HepG2 (cell line): ENCODE measurements around the gene ZNF235. TPM values are rescaled to one million over a fixed set of nuclear protein-coding genes. Genes with fewer than 3 reads are reported as not detected.

Experiments used
- ATAD3A ChIP-seq: sonication (generic); formaldehyde crosslinking; IDR thresholded peaks from 2 replicates; pipeline ENCODE4 v1.4.0; 2020; ENCODE audit warnings: missing genetic modification reagents
- HNRNPL ChIP-seq: fragments of 200-400 bp; formaldehyde crosslinking; IDR thresholded peaks from 2 replicates; pipeline ENCODE4 v1.6.1; 2017; ENCODE audit warnings: mild to moderate bottlenecking, low read depth, low read length
- KDM2A ChIP-seq: sonication (generic); formaldehyde crosslinking; IDR thresholded peaks from 2 replicates; pipeline ENCODE4 v1.4.0; 2020; ENCODE audit warnings: low read depth, missing genetic modification reagents, borderline replicate concordance
- KDM3A ChIP-seq: IDR thresholded peaks from 2 replicates; pipeline ENCODE4 v1.6.1; 2018; ENCODE audit warnings: low read depth, missing compliant biosample characterization
- MTERF4 ChIP-seq: sonication (generic); formaldehyde crosslinking; IDR thresholded peaks from 2 replicates; pipeline ENCODE4 v1.8.0; 2023; ENCODE audit warnings: mild to moderate bottlenecking, missing genetic modification reagents
- NFE2 ChIP-seq: sonication (generic); formaldehyde crosslinking; IDR thresholded peaks from 2 replicates; pipeline ENCODE4 v1.4.0; 2020; ENCODE audit warnings: missing genetic modification reagents
- SSRP1 ChIP-seq: IDR thresholded peaks from 2 replicates; pipeline ENCODE4 v1.6.1; 2016; ENCODE audit warnings: control low read depth
- TSC22D2 ChIP-seq: sonication (generic); formaldehyde crosslinking; IDR thresholded peaks from 2 replicates; pipeline ENCODE4 v1.5.1; 2020; ENCODE audit warnings: missing genetic modification reagents, mild to moderate bottlenecking, borderline replicate concordance
- ZGPAT ChIP-seq: IDR thresholded peaks from 2 replicates; pipeline ENCODE4 v1.6.1; 2016; ENCODE audit warnings: mild to moderate bottlenecking
- ZNF235 ChIP-seq: sonication (generic); formaldehyde crosslinking; IDR thresholded peaks from 2 replicates; pipeline ENCODE4 v1.8.1; 2023; ENCODE audit warnings: mild to moderate bottlenecking, missing genetic modification reagents, borderline replicate concordance
- ZNF432 ChIP-seq: sonication (generic); formaldehyde crosslinking; IDR thresholded peaks from 2 replicates; pipeline ENCODE4 v1.5.0; 2020; ENCODE audit warnings: missing genetic modification reagents, mild to moderate bottlenecking, borderline replicate concordance
- ZNF441 ChIP-seq: sonication (generic); formaldehyde crosslinking; IDR thresholded peaks from 2 replicates; pipeline ENCODE4 v1.7.0; 2021; ENCODE audit warnings: missing genetic modification reagents, borderline replicate concordance
- ZNF446 ChIP-seq: sonication (generic); formaldehyde crosslinking; IDR thresholded peaks from 2 replicates; pipeline ENCODE4 v1.5.0; 2020; ENCODE audit warnings: mild to moderate bottlenecking, missing genetic modification reagents
- ZNF550 ChIP-seq: sonication (generic); formaldehyde crosslinking; IDR thresholded peaks from 2 replicates; pipeline ENCODE4 v1.4.0; 2020; ENCODE audit warnings: mild to moderate bottlenecking, missing genetic modification reagents, borderline replicate concordance
- ZNF557 ChIP-seq: sonication (generic); formaldehyde crosslinking; IDR thresholded peaks from 2 replicates; pipeline ENCODE4 v1.4.0; 2020; ENCODE audit warnings: missing genetic modification reagents
- ZNF616 ChIP-seq: sonication (generic); formaldehyde crosslinking; IDR thresholded peaks from 2 replicates; pipeline ENCODE4 v1.5.0; 2020; ENCODE audit warnings: low read depth, mild to moderate bottlenecking, missing genetic modification reagents
- ZNF619 ChIP-seq: sonication (generic); formaldehyde crosslinking; IDR thresholded peaks from 2 replicates; pipeline ENCODE4 v1.4.0; 2020; ENCODE audit warnings: mild to moderate bottlenecking, missing genetic modification reagents
- ZNF7 ChIP-seq: IDR thresholded peaks from 2 replicates; pipeline ENCODE4 v1.6.1; 2016; ENCODE audit warnings: missing biosample characterization, missing genetic modification reagents
- ZNF83 ChIP-seq: sonication (generic); formaldehyde crosslinking; IDR thresholded peaks from 2 replicates; pipeline ENCODE4 v1.4.0; 2020; ENCODE audit warnings: missing genetic modification reagents, mild to moderate bottlenecking, borderline replicate concordance
- ZSCAN30 ChIP-seq: sonication (generic); formaldehyde crosslinking; IDR thresholded peaks from 2 replicates; pipeline ENCODE4 v1.5.0; 2020; ENCODE audit warnings: mild to moderate bottlenecking, missing genetic modification reagents
- polyA plus RNA-seq, 8 experiments: library from polyadenylated mRNA; depleted of rRNA in 3 of 8; stranded (reverse) in 7 of 8; unstranded in 1 of 8; fragments of >200 nt; fragmentation: Illumina TruSeq in 4 of 8; extraction: Trizol in 4 of 8; gene quantifications; 2 replicates each; pipeline versions ENCODE4 v1.2.1 to v1.2.3, GENCODE V29; 2011 to 2016; ENCODE audit warnings: low read depth in 4 of 8, missing spikeins in 1 of 8, mixed read lengths in 1 of 8; ENCODE audit not compliant: insufficient read depth in 1 of 8
- total RNA-seq, 5 experiments: library from RNA; depleted of rRNA; stranded (reverse); fragments of >200 nt; fragmentation: Illumina TruSeq; extraction: Trizol; gene quantifications; 2 replicates each; pipeline ENCODE4 v1.2.3, GENCODE V29; 2016; ENCODE audit warnings: low read depth in 1 of 5
- TF ChIP-seq, protein P1 (sequence below): sonication (generic); formaldehyde crosslinking; IDR thresholded peaks from 2 replicates; pipeline ENCODE4 v1.4.0; 2020; ENCODE audit warnings: missing genetic modification reagents
- TF ChIP-seq, protein P2 (sequence below): sonication (generic); formaldehyde crosslinking; IDR thresholded peaks from 2 replicates; pipeline ENCODE4 v1.4.0; 2020; ENCODE audit warnings: missing genetic modification reagents

The ZNF235 gene
- total and polyA plus RNA-seq, 2 of the 13 experiments (the other 11 are each of a cell fraction or from before 2014, with no cell fraction given), result 4.8 to 5.5 TPM

DNA sequence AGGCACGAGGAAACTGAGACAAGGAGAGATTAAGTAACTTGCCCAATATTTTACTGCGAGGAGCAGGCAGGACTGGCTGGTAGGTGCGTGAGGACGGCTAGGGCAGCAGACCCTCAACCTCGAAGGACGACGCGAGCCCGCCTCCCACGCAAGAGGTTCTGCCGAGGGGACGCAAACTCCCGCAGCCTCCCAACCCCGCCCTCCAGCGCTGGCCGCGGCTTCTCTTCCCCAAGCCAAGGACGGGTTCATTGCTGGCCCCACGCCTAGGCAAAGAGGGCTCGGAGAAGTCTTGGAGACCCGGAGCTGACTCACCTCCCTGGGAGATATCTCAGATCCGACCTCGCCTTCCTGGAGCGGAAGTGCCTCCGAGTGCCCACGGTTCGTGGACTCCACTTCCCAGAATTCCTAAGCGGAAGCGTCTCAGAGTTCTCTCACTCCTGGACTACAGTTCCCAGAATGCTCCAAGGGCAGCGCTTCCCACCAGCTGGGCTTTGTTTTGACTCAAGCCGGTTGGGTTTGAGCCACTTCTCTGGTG lies at the start of gene ZNF235 (continued):
- TF ChIP-seq, protein P1, sequence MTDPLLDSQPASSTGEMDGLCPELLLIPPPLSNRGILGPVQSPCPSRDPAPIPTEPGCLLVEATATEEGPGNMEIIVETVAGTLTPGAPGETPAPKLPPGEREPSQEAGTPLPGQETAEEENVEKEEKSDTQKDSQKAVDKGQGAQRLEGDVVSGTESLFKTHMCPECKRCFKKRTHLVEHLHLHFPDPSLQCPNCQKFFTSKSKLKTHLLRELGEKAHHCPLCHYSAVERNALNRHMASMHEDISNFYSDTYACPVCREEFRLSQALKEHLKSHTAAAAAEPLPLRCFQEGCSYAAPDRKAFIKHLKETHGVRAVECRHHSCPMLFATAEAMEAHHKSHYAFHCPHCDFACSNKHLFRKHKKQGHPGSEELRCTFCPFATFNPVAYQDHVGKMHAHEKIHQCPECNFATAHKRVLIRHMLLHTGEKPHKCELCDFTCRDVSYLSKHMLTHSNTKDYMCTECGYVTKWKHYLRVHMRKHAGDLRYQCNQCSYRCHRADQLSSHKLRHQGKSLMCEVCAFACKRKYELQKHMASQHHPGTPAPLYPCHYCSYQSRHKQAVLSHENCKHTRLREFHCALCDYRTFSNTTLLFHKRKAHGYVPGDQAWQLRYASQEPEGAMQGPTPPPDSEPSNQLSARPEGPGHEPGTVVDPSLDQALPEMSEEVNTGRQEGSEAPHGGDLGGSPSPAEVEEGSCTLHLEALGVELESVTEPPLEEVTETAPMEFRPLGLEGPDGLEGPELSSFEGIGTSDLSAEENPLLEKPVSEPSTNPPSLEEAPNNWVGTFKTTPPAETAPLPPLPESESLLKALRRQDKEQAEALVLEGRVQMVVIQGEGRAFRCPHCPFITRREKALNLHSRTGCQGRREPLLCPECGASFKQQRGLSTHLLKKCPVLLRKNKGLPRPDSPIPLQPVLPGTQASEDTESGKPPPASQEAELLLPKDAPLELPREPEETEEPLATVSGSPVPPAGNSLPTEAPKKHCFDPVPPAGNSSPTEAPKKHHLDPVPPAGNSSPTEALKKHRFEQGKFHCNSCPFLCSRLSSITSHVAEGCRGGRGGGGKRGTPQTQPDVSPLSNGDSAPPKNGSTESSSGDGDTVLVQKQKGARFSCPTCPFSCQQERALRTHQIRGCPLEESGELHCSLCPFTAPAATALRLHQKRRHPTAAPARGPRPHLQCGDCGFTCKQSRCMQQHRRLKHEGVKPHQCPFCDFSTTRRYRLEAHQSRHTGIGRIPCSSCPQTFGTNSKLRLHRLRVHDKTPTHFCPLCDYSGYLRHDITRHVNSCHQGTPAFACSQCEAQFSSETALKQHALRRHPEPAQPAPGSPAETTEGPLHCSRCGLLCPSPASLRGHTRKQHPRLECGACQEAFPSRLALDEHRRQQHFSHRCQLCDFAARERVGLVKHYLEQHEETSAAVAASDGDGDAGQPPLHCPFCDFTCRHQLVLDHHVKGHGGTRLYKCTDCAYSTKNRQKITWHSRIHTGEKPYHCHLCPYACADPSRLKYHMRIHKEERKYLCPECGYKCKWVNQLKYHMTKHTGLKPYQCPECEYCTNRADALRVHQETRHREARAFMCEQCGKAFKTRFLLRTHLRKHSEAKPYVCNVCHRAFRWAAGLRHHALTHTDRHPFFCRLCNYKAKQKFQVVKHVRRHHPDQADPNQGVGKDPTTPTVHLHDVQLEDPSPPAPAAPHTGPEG (CRISPR knock-in tag), result no peak
- TF ChIP-seq ZNF432 (no peak), SSRP1 (no peak), ZNF83 (CRISPR knock-in tag) (0 out of 2 replicates have a peak, but pooled peaks have one; percentile 42), MTERF4 (no peak), TSC22D2 (CRISPR knock-in tag) (no peak), HNRNPL (no peak), ZNF550 (CRISPR knock-in tag) (no peak), ZNF7 (CRISPR knock-in tag) (no peak), KDM3A (CRISPR knock-in tag) (no peak), ZNF441 (CRISPR knock-in tag) (peak; percentile 94), ZNF619 (no peak), ZNF616 (no peak), ZSCAN30 (CRISPR knock-in tag) (no peak), ZNF446 (CRISPR knock-in tag) (no peak), NFE2 (CRISPR knock-in tag) (no peak), ZNF557 (CRISPR knock-in tag) (no peak), ATAD3A (CRISPR knock-in tag) (no peak), ZGPAT (peak; percentile 43; the same call in 1 of the 2 replicates), ZNF235 (CRISPR knock-in tag) (no peak; the same call in 1 of the 2 replicates), KDM2A (CRISPR knock-in tag) (peak; percentile 87)
- TF ChIP-seq, protein P2, sequence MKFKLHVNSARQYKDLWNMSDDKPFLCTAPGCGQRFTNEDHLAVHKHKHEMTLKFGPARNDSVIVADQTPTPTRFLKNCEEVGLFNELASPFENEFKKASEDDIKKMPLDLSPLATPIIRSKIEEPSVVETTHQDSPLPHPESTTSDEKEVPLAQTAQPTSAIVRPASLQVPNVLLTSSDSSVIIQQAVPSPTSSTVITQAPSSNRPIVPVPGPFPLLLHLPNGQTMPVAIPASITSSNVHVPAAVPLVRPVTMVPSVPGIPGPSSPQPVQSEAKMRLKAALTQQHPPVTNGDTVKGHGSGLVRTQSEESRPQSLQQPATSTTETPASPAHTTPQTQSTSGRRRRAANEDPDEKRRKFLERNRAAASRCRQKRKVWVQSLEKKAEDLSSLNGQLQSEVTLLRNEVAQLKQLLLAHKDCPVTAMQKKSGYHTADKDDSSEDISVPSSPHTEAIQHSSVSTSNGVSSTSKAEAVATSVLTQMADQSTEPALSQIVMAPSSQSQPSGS (CRISPR knock-in tag), result peak; percentile 36; the same call in 1 of the 2 replicates
